Inflammatory macrophage (primary cell): ENCODE results near the gene FOXG1.

Source experiments
- DNase-seq, 2 donors: peaks; one replicate each; pipeline ENCODE4 v3.0.0-alpha.2; 2020 to 2022

FOXG1 gene

DNA sequence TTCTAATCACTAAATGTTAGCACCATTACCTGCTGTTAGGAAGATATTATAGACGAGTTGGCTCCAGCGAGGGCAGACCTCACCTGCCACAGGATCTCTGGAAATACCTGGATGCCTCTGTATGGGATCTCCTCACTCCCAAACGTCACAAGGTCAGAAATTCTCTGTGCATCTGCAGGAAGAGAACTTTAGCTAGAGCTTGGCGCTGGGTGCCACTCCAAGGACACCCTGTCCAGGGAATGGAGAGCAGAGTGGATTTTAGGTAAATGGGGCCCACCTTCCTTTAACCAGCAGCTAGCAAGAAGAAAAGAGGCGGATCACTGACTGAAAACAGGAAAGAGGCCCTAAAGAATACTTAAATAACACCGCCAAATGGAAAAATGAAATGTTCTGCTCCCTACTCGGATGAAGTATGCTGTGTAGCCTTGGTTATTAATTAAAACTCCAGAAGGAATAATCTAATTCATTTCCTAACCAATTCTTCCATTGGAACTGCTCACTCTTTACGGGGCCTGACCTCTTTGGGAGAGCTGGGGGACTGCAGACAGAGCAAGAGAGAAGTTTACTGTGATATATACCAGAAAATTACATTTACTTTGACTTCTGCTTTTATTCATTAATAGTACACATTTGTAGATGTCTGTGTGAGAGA, 4.2 kb upstream of the FOXG1 start:
- DNase-seq: no peak

DNA sequence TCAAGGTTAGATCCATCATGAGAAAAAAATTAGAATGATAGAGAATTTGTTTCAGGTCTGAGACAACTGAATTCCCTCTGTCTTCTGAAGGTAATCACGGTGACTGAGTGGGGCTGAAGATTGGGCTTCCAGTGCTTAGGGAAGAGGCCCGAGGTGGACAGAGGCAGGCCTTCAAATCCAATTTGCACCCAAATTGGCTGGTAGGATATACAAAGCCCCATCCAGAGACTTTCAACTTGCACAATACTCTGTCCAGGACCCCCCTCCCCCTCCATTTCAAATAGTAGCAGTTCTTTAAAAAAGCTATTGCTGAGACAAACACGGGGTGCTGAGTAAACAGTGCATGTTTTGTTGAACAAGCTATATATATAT, 3.6 kb upstream of the FOXG1 start:
- no peak for DNase-seq

DNA sequence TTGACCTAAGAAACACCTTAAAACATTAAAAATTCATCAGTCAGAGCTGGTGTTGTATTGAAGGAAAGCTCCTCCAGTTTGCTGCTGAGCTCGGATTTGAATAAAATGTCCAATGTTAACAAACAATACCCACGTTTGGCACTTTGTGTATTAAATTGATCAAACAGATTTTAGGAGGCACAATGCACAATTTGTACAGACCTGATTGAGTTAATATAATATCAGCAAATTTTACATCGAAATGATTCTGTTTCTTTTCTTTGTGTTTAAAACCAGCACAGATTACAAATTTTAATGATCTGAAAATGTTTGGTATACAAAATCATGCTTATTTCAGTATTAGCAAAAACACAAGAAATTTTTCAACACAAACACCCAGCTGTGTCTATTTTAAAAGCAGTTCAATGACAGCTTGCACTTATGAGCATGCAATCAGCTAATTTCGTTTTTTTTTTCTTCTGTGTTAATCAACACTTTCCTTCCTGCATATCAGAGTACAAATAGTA, 2.8 kb upstream of the FOXG1 start:
- DNase-seq: no peak

DNA sequence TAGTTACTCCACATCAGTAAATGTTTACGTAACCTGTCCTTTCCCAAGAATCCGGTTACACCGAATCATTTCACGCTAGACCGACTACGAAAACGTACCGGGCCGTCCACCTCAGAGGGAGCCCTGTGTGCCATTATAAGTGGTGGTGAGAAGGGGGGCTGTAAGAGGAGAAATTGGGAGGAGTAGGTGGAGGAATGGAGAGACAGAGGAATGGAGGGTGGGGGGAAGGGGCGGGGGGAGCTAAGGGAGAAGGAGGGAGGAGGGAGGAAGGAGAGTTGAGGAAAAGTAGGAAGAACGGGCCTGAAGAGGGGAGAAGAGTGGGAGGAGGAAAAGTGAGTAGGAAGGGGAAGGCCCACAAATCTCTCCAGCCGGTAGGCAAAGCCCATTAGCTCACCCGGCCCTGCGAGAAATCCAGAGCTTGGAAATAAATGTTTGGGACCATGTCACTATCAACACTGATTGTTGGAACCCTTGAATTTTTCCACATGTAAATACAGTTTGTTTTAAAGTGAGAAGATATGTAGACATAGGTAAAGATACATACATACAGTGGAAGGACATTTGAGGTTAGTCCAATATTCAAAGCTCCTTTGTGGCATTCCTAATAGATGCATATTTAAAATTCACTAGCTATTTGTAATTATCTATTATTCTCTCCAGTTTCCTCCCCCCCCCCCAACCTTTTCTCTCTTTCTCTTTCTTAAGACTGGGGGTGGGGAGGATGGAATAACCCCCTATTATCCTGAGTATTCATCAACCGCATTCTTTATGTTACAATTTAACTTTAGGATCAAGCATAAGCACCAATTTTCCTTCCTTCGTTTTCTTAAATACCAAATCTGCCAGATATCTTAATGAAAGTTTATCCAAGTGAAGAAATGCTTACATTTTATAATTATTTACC, 2.1 kb upstream of the FOXG1 start:
- DNase-seq: no peak

DNA sequence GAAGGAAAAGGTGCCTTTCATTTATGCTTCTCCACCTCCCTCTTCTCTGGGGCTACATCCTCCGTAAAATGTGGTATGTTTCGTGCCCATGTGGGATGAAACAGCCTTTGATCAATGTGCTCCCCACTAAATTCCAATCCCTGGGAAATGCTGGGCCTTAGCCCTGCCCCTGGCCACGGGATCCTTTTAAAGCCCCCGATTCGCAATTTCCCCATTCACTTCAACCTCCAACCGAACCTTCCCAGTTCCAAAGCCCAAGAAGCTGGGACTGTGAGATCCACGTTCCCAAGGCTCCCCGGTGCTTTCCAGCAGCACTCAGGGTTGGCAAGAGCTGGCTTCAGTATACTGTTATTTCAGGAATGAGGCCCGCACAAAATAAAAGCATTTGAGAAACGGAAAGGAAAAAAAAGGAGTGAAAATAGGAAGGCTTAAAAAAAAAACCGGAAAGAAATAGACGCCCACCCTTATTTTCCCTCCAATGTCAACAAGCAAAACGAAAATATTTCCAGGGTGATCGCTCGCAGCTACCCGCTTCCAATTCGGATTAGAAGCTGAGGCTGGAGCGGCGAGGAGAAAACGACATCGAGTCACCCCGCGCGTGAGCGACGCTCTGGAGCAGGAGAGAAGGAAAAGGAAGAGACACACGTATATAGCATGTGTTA, 1.3 kb upstream of the FOXG1 start:
- DNase-seq: no peak

DNA sequence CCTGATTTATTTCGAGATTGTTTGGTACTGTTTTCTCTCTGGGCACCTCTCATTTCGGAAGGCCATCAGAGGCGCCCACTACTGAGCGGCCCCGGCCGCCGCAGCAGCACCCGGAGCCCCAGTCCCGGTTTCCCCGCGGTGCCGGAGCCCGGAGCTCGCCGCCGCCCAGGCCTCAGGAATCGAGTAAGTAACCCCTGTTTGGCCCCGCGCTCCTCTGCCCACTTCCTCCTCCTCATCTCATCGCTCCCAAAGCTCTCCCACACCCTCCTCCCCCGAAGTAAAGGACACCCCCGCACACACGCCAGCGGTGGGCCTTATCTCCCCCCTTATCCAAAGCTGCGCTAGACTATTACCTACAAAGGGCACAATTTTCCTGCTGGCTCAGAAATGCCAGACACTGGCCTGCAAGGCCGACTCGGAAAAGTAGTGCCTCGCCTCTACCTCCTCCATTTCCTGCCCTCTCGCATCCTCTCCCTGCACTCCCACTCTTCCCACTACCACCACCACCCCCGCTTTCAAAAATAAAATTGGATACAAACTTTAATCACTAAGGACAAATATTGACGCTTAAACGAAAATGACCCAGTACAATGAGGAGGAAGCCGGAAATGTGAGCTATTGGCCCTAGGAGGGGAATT, 637 bp upstream of the FOXG1 start:
- DNase-seq: no peak

DNA sequence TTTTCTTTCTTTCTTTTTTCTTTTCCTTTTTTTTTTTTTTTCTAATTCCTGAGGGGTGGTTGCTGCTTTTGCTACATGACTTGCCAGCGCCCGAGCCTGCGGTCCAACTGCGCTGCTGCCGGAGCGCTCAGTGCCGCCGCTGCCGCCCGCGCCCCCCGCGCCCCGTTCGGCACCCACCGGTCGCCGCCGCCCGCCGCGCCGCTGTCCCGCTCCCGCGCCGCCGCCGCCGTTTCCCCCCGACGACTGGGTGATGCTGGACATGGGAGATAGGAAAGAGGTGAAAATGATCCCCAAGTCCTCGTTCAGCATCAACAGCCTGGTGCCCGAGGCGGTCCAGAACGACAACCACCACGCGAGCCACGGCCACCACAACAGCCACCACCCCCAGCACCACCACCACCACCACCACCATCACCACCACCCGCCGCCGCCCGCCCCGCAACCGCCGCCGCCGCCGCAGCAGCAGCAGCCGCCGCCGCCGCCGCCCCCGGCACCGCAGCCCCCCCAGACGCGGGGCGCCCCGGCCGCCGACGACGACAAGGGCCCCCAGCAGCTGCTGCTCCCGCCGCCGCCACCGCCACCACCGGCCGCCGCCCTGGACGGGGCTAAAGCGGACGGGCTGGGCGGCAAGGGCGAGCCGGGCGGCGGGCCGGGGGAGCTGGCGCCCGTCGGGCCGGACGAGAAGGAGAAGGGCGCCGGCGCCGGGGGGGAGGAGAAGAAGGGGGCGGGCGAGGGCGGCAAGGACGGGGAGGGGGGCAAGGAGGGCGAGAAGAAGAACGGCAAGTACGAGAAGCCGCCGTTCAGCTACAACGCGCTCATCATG, 654 bp downstream of the FOXG1 start:
- no peak for DNase-seq

DNA sequence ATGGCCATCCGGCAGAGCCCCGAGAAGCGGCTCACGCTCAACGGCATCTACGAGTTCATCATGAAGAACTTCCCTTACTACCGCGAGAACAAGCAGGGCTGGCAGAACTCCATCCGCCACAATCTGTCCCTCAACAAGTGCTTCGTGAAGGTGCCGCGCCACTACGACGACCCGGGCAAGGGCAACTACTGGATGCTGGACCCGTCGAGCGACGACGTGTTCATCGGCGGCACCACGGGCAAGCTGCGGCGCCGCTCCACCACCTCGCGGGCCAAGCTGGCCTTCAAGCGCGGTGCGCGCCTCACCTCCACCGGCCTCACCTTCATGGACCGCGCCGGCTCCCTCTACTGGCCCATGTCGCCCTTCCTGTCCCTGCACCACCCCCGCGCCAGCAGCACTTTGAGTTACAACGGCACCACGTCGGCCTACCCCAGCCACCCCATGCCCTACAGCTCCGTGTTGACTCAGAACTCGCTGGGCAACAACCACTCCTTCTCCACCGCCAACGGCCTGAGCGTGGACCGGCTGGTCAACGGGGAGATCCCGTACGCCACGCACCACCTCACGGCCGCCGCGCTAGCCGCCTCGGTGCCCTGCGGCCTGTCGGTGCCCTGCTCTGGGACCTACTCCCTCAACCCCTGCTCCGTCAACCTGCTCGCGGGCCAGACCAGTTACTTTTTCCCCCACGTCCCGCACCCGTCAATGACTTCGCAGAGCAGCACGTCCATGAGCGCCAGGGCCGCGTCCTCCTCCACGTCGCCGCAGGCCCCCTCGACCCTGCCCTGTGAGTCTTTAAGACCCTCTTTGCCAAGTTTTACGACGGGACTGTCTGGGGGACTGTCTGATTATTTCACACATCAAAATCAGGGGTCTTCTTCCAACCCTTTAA, 1.5 kb downstream of the FOXG1 start:
- no peak for DNase-seq

DNA sequence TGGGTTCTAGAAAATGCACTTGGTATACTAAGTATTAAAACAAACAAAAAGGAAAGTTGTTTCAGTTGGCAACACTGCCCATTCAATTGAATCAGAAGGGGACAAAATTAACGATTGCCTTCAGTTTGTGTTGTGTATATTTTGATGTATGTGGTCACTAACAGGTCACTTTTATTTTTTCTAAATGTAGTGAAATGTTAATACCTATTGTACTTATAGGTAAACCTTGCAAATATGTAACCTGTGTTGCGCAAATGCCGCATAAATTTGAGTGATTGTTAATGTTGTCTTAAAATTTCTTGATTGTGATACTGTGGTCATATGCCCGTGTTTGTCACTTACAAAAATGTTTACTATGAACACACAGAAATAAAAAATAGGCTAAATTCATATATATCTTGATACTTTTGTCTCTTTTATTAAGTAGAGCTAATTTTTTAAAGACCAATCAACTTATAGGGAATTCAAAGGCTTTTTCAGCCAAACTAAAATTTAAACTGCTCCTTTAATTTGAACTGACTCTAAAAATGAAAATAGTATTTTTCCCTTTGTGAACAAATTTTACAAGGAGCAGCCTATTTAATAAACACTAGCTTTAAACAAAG, 2.8 kb downstream of the FOXG1 start:
- DNase-seq: no peak

DNA sequence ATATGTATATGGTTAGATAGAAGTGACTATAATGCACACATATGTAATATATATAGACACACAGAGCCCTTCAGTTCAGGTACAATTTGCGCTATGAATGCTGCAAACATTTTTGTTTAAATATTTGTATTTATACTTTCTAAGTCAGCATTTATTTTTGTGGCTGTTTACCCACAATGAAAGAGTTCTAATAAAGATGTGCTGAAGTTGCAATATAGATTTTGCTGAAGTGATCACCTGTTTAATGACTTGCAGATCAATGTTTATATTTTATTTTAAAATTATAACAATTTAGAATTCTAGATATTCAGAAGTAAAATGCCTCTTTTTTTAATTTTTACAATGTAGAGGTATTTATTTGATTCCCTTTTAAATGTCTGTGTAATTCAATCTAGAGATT, 3.5 kb downstream of the FOXG1 start:
- no peak for DNase-seq

DNA sequence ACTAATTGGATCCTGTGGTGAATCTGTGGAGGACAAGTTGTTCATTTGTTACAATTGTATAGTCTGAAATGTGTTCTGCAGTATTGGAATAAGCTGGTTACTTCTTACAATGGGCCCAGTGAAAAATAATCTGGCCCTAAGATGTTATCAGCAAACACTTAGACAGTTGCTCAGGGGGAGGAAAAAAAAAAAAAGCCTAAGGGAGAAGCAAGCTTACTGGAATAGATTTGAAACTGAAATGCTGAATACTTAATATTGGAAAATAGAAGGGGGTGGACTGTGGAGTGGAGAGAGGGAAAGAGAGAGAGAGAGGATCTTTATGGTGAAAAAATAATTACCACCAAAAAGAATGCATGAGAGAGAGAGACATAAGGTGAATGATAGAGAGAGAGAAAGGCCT, 4.0 kb downstream of the FOXG1 start:
- DNase-seq: no peak

DNA sequence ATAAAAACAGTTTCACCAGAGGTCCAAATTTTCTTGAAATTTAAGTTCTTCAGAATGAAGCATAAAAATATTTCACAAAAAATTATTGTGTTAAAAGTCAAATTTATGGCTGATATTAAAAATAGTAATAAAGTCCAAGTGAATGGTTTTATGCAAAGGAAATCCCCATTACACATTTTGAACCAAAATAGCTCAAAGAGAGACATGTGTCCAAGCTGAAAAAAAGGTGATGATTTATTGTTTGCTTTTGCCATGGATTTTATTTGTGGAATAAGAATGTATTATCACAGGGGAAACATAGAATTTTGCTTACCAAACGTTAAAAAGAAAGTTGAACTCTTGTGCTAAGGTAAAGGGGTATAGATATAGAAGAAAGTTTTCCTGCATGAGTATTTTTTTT, 4.6 kb downstream of the FOXG1 start:
- DNase-seq: no peak

DNA sequence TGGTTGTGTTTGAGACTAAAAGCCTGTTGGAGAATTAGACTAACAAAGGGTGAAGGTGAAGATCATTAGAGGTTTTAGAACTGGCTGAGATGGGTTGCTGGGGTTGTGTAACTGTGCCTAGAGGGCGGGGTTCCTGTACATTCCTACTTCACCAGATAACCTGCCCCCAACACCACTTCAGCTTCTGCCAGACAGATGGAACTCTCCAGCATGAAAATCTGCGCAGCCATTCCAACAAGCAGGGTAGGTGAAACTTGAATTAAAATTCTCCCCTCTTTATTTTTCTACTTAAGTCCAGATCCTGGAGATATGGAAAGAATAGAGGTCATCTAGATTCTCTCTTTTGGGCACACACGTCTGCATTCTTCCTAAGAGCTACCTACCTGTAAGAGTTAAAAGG, 6.0 kb downstream of the FOXG1 start:
- DNase-seq: no peak

DNA sequence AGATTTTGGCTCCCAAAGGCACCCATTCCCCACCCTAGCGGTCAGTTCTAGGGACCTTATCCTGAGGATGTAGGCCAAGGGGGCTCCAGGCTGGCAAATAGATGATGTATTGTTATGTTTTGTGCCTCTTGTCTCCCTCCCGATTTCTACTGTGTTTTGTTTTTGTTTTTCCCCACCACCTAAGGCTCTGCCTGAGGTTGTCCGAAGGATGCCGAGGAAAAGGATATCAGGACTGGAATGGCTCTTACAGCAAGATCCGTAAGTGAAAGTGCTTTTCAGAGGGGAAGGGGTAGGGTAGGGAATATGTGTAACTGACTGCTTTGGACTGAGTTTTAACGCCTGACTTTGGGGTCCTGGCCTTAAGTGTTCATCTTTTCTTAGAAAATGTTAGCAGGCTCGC, 6.6 kb downstream of the FOXG1 start:
- DNase-seq: no peak

DNA sequence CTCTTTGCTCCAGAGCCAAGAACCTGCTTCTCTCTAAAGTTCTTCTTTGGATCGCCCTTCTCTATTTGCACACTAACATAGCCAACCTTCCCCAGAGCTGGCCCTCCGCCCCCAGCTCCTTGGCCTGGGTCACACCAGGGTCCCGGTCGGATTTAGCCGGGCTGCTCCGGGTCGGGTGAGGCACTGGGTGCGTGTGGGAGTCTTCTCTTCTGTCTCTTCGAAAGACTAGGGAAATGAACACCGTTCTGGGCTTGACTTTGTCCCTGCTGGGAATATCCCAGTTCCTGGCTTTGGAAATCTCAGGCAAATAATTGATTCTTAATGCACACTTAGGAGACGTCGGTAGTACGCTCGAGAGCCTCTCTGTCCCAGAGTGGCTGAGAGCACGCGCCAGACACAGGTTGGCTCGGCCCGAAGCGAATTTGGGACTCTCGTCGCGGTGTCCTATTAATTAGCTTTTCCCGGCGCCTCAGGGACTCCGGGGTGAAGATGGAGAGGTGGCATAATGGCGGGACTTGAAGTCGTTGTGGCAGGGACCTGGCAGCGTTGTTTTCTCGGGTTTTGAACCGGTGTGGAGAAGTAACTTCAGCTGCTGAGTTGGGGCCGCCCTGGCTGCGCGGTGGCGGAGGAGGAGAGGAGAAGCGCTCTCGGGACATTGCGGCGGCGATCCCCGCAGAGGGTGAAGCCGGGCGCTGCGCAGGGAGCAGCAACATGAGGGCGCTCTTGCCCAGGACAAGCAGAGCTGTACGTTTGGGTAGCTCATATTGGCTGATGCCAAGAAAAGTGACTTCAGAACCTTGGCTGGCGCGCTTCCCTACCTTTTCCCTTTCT, 7.5 kb downstream of the FOXG1 start:
- DNase-seq: no peak

DNA sequence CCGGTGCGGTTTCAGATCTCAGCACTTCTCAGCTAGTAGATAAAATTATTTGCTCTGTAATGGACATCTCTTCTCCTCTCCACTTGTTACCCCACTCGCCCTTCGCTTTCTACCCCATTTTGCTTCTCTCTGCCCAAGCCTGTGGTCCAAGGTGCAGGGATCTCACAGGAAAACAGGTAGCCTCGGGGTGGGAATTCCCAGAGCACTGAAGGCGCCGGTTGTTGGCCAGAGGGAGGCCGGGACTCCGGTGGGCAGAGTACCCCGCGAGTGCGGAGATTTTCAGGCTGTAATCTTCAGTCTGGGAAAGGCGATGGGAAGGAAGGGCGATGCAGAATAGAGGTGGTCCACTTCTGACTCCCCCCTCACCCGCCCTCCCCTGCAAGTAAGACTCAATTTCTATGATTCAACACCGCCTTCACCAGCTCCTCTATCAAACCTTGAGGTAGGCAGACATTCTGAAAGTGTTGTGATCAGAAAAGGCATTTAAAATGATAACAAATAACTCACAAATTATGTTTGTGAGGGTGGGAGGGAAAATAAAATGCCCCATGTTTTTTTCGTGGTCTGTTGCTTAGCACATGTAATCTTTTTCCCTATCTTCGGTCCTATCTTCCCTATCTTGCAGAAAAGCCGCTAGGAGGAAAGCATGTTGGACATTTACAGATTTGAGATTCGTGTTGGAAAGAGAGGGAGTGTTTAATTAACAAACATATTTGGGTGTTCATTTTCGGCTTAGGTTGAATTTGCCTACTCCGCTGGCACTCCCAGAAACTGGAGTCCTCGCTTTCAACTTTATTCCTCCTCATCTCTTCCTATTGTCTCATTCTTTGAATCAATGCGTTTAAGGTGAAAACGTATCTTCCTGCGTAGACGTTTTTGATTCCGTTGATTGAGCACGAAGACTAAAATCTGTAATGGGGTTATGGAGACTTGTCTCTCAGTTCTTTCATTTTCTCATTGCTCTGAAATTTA, 8.5 kb downstream of the FOXG1 start:
- no peak for DNase-seq

DNA sequence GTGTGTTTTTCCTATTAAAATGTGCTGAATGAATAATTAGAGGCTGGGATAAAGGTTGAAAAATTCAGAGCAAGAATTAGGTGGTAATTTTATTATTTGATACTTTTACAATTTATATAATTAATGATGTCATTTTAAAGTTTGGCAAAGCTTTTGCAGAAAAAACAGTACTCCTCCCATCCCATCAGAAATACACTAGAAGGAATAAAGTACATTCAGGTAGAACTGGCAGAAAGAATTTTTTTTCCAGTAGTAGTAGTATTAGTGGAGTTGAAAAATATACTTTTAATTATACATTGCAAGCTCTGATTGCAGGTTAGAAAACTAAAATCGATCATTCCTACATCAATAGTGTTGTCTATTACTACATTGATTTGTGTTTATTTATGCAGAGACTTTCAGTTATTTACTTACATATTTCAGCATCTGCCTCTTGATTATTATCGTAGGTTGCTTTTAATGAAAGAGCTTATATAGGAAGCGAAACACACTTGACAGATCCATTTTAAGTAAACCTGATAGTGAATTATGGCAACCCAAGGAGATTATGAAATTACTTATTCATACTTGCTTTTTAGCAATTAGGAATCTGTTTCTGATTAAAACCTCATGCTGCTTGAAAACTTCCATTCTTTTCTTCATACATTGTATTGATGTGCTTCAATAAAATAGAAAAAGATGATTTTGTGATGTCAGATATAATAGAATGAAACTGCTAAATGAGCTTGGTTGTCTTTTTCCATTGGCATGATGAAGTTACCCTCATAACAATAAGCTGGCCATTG, 10.1 kb downstream of the FOXG1 start:
- DNase-seq: no peak
